HG03342 (cell line): ENCODE measurements around the gene DPYD.
A peak's percentile ranks its signal among the peaks of the same experiment; 100 is the strongest.

ENCODE experiments used
- ATAC-seq: cut with Tn5 transposase; IDR thresholded peaks from one replicate; pipeline ENCODE4 v1.9.1; 2021; ENCODE audit warnings: mild to moderate bottlenecking, moderate library complexity; ENCODE audit not compliant: unreplicated experiment

Gene DPYD

DNA sequence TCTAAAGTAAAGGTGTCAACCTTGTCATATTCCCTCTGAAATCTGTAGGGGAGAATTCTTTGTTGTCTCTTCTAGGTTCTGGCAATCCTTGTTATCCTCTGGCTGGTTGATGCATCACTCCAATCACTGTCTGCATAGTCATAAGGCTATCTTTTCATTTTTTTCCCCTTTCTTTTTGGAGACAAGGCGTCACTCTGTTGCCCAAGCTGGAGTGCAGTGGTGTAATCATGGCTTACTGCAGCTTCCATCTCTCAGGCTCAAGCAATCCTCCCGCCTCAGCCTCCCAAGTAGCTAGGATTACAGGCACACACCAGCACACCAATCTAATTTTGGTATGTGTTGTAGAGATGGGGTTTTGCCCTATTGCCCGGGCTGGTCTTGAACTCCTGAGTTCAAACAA lies 12.9 kb downstream of the DPYD start:
- no peak for ATAC-seq

DNA sequence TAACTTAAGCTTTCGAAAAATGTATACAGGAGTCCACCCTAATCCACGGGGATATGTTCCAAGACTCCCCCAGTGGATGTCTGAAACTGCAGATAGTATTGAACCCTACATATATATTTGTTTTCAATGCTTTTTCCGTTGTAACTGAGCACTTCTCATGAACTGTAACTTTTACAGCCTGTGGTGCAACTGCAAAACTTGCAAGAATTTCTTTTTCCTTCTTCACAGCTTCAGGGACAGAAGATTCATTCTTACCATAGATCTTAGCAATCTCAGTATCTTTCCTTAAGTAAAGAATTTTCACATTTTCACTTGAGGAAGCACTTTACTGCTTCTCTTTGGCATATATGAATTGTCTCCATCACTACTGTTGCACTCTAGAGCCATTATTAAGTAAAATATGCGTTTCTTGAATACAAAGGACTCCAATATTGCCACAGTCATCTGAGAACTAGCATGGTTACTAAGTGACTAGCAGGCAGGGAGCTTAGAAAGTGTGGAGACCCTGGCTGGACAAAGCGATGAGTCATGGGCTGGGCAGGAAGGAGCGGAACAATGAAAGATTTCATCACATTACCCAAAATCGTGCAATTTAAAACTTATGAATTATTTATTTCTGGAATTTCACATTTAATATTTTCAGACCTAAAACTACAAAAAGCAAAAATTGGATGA lies 14.1 kb downstream of the DPYD start:
- no peak for ATAC-seq

DNA sequence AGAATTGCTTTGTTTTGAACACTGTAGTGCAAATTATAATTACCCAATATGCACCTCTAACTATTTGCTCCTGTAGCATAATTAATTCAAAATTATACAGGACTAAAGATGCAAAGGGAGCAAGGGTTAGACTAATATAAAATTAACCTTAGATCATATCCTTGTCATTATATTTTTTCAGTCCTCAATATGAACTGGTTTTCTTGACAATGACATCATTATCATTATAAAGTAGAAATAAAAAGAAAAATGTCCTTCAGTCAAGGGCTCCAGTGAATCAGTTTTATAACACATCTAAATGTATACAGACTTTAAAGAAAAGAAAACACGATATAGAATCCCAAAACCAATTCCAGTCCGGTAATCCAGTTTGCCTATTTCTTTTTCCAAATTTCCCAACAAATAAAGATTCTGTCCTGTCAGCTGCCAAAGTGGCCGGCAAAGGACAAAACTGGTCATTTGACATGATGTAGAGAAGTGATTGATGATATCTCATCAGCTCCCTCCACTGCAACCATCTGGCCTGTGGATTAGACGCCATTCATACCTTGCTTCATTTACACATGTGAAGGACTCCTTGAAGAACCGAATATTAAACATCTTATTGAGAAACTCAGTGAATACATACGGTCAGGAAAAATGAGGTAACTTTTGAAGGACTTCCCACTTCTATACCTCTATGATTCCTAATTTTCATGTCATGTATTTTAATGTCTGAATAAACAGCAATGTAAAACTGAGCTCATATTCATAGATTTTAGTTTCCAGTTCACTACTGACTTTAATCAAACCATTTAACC lies 15.5 kb downstream of the DPYD start:
- no peak for ATAC-seq

DNA sequence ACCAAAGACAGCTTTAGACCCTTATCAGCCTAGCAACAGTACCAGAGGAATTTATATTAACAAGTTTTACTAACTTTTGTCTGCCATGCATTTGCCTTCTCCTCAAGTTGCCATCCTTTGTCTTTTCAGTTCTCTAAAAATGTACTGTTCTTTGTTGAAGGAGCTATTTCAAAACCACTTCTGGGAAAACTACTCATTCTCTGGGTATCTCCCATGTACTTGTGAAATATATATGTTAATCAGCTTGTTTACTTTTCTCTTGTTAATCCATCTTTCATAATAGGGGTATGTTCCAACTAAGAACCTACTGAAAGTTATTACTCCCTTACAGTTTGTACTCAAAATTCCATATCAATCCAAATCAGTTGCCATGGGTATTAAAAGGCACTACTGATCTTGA lies 16.3 kb downstream of the DPYD start:
- ATAC-seq, result no peak

DNA sequence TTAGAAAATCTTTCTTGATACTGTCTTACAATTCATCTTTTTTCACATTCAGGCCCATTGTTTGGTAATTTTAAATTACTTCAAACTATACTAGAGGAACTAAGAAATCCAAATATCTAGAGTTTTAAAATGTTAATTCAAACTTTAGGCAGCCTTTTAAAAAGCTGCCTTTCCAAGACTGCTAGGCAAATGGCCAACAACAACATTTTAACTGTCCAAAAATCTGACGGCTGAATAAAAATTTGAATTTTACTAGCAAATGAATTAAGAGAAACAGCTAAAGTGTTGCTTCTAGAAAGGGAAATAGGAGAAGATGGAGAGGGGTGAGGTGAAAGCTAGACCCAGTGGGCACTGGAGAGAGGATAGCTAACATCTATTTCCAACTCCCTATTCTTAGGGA lies 17.2 kb downstream of the DPYD start:
- ATAC-seq, result no peak

DNA sequence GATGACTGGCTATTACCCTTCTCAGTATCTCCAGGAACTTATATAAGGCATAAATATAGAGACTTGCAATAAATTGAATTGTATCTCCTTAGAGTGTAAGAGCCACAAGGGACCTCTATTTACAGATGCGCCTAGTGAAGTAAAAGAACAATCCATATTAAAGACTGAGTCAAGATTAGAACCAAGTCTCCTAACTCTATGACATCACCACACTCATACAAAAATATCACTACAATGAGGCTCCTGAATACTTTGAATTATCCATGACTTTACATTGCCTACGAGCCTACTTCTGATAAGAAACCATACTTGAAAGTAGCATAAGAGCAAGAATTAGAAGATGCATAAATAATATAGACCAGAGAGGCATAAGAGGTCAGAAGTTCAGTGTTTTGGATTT lies 18.8 kb downstream of the DPYD start:
- no peak for ATAC-seq

DNA sequence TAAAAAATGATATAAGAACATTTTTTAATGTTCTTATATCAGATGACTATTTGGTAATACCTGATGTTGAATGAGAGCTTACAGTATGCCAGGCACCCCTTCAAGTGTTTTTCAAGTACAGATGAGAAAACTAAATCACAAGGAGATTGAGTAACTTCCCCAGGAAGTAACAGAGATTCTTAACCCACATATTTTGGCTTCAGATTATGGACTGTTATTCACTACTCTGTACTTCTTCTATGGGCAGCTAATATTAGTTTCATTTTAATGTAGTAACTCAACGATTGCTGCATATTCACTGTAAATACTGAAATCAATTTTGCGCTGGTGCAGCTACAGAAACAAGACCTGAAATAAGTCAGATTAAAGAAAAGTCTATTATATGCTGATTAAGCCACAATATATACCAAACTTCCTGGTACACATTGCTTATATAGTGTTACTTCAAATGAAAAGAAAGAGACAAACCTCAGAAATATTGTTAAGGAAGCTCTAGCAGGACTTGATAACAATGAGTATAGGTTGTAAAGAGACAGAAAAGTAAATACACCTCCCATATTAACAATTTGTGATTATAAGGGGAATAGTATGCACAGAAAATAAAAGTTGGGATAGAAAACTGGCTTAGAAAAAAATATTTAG lies 19.7 kb downstream of the DPYD start:
- ATAC-seq, result no peak

DNA sequence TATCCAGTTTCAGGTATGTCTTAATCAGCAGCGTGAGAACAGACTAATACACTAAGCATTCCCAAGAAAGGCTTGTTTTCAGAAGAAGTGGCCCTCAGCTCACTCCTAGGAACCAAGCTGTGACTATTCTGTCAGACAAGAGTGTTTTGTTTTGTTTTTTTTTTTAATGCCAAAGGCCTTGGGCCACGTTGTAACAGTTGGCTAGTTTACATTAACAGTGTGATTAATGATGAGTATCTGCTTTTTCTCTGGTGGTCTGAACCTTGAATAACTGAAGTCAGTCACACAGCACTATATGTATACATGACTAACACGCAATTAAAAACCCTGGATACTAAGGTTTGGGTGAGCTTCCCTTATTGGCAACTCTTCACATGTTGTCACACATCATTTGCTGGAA lies 21.9 kb downstream of the DPYD start:
- ATAC-seq, result no peak

DNA sequence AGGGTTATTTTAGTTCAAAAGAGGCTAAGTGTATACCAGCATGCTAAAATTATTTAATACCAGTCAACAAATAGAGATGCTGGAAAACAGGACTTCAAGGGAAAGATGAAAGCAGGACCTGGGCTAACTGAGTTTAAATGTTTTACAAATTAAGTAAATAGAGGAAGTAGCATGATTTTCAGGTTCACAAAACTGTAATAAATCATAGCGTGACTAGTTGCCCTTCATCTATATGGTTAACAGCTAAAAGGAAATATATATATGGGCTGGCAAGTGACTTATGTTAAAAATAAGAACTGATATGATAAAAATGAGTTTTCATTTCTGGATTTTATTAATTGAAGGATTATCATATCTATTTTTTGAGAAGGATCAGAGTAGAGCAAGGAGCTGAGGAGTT lies 25.6 kb downstream of the DPYD start:
- ATAC-seq, result no peak

DNA sequence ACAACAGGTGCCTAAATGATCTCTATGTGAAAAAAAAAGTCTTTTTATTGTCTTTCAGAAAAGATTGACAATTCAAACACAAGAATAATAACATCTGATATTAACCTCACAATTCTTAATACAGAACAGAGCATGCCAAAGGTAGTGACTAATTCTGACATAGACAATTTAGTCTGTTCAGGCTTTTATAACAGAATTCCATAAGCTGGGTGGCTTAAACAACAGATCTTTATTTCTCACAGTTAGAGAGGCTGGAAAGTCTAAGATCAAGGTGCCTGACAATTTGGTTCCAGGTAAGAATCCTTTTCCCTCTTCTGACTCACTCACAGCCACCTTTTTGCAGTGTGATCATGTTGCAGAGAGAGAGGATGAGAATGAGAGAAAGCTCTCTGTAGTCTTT lies 27.0 kb downstream of the DPYD start:
- ATAC-seq, result no peak

DNA sequence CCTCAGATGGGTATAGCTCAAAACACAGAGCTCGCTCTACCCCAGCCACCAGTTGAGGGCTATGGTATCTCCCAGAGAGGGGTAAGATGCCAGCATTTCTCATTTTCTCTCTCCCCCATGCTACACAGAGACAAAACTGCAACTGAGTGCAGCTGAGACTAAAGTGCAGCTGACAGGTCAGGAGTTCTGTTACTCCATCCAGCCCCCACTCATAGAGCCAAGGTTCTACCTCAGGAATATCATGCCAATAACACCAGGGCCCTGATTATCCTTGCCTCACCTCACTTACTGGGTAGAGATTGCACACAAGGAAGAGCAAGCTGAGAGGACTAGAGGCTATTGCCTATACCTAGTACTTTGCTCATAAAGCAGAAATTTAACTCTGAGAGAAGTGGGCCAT lies 34.6 kb downstream of the DPYD start:
- no peak for ATAC-seq

DNA sequence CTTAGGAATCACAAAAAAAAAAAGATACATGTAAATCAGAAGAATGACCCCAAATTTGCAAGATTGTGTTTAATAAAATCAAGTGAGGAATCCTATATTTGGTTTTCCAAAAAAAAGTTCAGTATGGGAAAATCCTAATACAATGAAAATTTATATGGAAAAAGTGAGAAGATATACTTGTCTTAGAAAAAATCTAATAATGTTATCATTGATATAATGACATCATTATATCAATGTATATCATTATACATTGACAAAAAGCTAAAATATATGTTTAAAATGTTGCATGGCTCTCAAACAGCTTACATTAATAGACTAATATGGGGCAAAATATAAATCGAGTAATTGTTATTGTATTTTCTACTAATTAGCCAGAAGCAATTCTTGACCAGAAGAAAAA lies 37.0 kb downstream of the DPYD start:
- no peak for ATAC-seq

DNA sequence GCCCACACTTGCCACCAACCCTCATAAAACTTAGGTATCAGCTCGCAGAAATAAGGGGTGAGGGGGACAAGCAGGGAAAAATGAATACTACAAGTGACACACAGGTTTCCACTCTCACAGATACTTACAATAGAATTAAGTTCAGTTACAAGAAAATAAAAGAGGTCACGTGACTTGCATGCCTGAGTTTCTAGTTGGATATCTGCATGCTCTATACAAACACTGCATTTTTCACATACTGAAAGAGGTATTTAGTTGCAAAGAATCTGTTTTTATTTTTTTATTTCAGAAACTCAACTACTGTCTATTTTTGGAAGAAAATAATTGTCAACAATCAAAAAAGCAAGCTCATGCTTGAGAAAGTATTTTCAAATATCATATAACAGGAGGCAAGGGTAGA lies 43.5 kb downstream of the DPYD start:
- no peak for ATAC-seq

DNA sequence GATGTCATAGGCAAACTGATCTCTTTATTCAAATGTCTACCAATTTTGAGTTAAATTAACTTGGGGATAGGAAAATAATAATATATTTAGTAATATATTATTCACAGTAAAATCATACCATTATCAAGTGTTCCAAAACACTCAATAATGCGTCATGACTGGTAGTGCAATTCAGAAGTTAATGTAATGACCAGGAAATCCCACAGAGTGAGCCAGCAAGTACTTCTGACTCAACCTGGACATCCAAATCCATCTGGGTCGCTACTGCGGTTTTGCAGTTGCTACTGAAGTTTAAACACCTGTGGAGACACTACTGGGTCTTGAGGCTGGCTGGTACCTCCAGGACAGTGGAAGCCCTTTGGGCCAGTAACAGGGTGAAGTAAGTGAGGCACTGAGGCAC lies 44.8 kb downstream of the DPYD start:
- ATAC-seq, result no peak

DNA sequence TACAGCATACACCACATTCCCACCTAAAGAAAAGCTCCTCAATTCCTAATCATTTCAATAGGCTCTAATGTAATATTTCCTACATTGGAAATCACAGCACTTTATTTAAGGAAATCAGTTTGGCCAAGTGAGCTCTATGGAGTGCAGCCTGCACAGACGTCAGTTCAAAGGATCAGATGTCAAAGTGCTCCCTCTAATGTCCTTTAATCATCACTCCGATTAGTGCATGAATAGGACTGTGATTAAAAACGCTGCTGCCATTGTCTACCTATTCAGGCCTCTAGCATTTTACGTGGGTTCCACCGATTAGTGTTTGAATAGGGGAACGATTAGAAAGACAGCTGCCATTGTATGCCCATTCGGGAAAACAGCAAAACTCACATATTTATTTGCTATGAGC lies 50.2 kb downstream of the DPYD start:
- no peak for ATAC-seq

DNA sequence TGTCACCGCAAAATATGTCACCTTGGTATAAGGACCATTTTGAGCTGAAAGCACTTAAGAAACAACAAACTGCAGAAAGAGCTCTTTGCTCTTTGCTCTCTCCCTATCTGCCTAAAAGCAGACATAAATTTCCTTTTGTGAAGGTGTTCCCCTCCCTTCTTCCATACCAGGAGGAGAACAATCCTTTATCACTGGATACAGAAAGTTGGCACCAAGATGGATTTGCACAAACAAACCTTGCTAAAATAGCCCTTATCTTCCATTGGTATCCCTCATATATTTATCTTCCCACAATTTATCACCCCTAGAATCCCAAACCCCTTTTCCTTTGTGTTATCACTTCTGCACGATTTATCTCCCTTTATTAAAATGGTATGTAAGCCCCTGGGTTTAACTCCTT lies 51.4 kb downstream of the DPYD start:
- ATAC-seq, result no peak

DNA sequence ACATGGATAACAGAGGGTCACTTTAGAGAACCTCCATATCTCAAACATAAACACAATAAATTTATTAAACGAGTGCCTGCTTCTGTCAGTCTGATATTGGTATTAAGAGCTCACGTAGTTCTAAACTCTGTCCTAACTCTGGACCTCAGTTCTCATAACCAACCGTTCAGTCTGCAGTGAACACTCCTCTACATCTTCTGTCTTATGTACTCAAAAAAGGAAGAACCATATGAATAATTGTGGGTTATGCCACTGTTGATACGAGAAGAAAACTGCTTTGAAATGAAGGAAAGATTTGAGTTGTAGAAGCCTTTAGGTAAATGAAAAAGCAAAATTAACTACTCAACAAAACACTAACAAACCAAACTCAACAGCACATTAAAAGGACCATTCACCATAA lies 53.7 kb downstream of the DPYD start:
- no peak for ATAC-seq

DNA sequence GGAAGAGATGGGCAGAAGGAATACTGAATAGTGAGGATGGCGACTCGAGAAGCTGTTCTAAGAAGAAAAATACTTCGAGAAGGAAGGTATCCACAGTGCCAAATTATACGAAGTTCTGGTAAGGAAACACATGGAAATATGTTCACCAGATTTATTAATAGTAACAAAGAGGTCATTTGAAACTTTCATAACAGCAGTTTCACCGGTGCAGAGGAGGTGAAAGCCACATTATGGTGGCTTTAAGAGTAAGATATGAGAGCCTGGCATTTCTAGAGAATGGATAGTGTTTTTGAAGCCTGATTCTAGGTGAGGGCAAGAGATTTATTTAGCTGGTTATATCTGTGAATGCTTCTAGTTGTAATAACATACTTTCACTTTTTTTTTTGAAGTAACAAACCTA lies 56.2 kb downstream of the DPYD start:
- peak; percentile 55 for ATAC-seq

DNA sequence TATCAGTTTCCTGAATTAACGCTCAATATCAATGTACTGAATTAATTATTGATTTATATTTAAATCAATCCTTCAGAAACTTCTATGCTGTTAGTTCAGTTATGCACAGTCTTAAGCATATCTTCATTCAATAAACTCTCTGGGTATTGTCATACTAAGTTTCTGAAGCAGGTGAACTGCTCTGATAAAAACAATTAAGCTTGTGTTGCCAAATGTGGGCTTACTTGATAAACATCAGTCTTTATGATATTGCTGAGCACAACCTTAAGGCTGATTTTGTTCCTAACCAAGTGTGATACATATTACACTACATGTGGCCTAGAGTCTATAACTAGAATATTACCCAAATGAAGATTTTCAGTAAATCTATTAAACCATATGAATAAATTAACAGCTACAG lies 67.6 kb downstream of the DPYD start:
- ATAC-seq, result no peak

DNA sequence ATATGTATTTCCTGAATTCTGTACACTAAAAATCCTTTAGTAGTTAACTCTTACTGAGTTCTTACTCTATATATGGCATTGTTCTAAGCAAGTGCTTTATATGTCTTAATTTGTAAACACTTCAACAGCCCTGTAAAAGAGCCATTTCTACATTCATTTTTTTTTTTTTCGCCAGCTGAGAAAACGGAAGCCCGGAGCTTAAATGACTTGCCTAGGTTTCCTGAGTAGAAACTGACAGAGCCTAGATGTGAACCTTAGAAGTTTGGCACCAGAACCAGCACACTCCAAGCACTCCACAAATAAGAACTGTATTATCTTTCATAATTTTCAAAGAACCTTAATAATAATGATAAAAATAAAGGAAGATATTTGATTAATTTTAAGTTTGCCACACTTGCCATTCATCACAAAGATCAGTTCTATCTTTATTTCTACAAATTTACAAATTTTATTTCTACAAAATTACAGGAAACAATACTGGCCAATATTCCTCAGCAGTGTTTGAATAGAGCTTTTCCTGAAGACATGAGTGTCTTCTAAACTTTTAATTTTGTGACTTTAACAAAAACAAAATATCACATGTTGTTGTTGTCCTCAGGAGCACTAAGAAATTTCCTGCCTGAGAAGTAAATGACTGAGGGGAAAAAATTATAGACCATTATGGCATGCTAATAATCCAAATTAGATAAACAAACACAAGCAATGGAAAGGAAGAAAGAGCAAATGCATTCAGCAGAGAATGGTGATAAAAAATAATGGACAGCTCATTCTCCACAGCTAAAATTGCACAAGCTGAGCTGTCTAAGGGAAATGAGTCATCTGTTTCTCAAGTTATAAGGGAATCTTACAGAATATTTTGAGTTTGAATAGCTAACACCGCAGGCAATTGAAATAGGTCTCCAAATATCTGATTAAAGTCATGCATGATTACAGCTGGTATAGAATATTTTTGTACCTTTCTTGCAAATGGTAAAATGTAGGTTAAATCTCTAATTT lies 71.2 kb downstream of the DPYD start:
- ATAC-seq, result peak; percentile 33

DNA sequence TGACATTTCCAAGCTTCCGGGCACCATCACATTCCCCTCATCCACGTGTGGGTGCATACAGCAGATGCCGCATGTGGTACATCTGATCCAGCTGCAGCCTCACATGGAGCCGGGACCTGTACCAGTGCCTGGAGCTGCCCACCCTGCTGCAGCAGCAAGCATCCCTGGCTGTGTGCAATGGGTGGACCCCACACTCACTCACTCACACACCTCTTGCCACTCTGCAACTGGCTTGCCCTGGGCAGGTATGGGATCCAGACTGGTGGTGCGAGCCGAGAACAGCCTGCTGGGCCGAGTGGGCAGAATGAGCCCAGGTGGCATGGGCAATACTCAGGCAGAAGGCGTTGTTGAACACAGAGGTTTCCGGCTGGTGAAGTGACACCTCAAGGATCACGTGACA lies 75.0 kb downstream of the DPYD start:
- ATAC-seq, result no peak
